ENCODE data around the gene HLA-DQB2.

DNA sequence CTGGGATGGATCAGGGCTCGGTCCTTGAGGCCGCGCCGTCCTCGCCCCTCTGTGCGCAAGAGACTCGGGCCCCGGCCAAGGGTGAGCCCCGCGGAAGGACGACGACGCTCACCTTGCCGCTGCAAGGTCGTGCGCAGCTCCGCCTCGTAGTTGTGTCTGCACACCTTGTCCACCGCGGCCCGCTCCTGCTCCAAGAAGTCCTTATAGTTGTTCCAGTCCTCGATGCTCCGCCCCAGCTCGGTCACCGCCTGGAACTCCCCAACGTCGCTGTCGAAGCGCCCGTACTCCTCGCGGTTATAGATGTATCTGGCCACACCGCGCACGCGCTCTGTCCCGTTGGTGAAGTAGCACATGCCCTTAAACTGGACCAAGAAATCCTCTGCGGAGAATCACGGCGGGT, 1.8 kb downstream of the HLA-DQB2 start:
- TF ChIP-seq CTCF (conservative IDR thresholded peaks at IDR 0.05; ENCODE audit: low read depth, low read length) (no peak), EZH2phosphoT487 (IDR thresholded peaks at IDR 0.05; ENCODE audit: borderline replicate concordance, low read length) (no peak), EZH2 (IDR thresholded peaks at IDR 0.05; ENCODE audit: low read length, unreplicated experiment) (no peak)

Measured in PC-3 (cell line).